Esophagus muscularis mucosa (tissue), 4 donors: ENCODE measurements around the gene C1QA. TPM values are rescaled to one million over a fixed set of nuclear protein-coding genes. Genes with fewer than 3 reads are reported as not detected.

Source experiments
- DNase-seq: peaks from one replicate; pipeline ENCODE4 v3.0.0-alpha.2; 2017; ENCODE audit errors: extremely low spot score
- H3K27ac ChIP-seq, 4 donors: fragments of 200-600 bp; sonication (generic); replicated peaks in 1 of 4; 1 replicate in 3 of 4; 2 replicates in 1 of 4; pipeline ENCODE4 v1.5.1; 2016 to 2019; ENCODE audit warnings: mild to moderate bottlenecking in 1 of 4
- H3K27me3 ChIP-seq, 4 donors: fragments of 200-600 bp; sonication (generic); one replicate each; pipeline versions ENCODE4 v1.5.1 to v1.6.0; 2016 to 2019
- H3K36me3 ChIP-seq, 4 donors: fragments of 200-600 bp; sonication (generic); one replicate each; pipeline ENCODE4 v1.5.1; 2016 to 2019
- H3K4me1 ChIP-seq, 4 donors: fragments of 200-600 bp; sonication (generic); one replicate each; pipeline ENCODE4 v1.5.1; 2016 to 2019
- H3K4me3 ChIP-seq, 4 donors: fragments of 200-600 bp; sonication (generic); 1 replicate in 2 of 4; 2 replicates in 2 of 4; pipeline ENCODE4 v1.5.1; 2016 to 2019; ENCODE audit warnings: mild to moderate bottlenecking in 4 of 4, moderate library complexity in 1 of 4
- H3K9me3 ChIP-seq, 4 donors: fragments of 200-600 bp; sonication (generic); 1 replicate in 3 of 4; 2 replicates in 1 of 4; pipeline ENCODE4 v1.5.1; 2016 to 2019
- EP300 ChIP-seq: sonication (generic); formaldehyde crosslinking; IDR thresholded peaks from one replicate; pipeline ENCODE4 v1.6.1; 2017; ENCODE audit warnings: antibody characterized with exemption
- POLR2A ChIP-seq: fragments of 450-650 bp; IDR thresholded peaks from one replicate; pipeline ENCODE4 v1.6.1; 2017; ENCODE audit warnings: antibody characterized with exemption, moderate library complexity, mild to moderate bottlenecking, low read depth
- POLR2AphosphoS5 ChIP-seq, 2 donors: sonication (generic); formaldehyde crosslinking; IDR thresholded peaks; one replicate each; pipeline ENCODE4 v1.6.1; 2017; ENCODE audit warnings: antibody characterized with exemption in 2 of 2
- WGBS: methylation state at CpG from one replicate; pipeline ENCODE4 v1.1.5; 2018; 5-methylcytosine and 5-hydroxymethylcytosine counted together
- intact Hi-C: fragments of 100-400 bp; cut with DNase I; formaldehyde crosslinking; loops from one replicate; pipeline ENCODE4 v1.15.1; 2023
- total RNA-seq, 4 donors: library from RNA; depleted of rRNA; stranded (reverse); fragments of >200 nt; gene quantifications; one replicate each; pipeline versions ENCODE4 v1.1.0 to v1.2.1, GENCODE V29; 2016
- TF ChIP-seq, protein P1 (sequence below), 3 experiments: fragments of 200-600 bp in 2 of 3; fragments of 450-650 bp in 1 of 3; sonication (generic) in 2 of 3; IDR thresholded peaks; one replicate each; pipeline ENCODE4 v1.5.1; 2017 to 2019; ENCODE audit warnings: antibody characterized with exemption in 3 of 3, mild to moderate bottlenecking in 2 of 3, moderate library complexity in 1 of 3

C1QA gene
- total RNA-seq, 4 donors from 2014 or later, result 132 to 359 (median 164) TPM

DNA sequence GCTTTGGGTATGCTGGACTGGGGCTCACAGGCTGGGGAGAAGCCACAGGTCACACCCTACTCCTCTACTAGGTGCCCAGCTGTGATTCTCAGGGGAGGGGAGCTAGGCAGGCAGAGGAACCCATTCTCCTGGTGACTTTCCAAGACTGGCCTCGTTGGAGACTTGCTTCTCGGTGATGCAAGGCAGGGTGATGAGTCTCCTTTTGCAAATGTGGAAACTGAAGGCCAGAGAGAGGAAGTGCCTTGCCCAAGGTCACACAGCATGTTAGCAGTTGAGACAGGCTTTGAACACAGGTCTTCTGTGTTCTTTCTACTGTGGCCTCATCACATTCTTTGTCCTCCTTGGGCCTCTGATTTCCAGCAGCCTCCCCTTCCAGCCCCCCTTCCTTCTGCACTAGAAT, 20.5 kb upstream of the C1QA start:
- WGBS, result 62% methylated on average over 2 of the region's 2 CpGs
- H3K27me3 ChIP-seq, result peaks cover 0 to 99% (median 0%) of the 10 kb centered on the region in 4 donors
- H3K36me3 ChIP-seq, result no peaks in the 10 kb centered on the region
- no peak for DNase-seq
- TF ChIP-seq POLR2A (no peak), EP300 (no peak), POLR2AphosphoS5 (IDR thresholded peaks at IDR 0.05) (no peak)
- TF ChIP-seq, protein P1, sequence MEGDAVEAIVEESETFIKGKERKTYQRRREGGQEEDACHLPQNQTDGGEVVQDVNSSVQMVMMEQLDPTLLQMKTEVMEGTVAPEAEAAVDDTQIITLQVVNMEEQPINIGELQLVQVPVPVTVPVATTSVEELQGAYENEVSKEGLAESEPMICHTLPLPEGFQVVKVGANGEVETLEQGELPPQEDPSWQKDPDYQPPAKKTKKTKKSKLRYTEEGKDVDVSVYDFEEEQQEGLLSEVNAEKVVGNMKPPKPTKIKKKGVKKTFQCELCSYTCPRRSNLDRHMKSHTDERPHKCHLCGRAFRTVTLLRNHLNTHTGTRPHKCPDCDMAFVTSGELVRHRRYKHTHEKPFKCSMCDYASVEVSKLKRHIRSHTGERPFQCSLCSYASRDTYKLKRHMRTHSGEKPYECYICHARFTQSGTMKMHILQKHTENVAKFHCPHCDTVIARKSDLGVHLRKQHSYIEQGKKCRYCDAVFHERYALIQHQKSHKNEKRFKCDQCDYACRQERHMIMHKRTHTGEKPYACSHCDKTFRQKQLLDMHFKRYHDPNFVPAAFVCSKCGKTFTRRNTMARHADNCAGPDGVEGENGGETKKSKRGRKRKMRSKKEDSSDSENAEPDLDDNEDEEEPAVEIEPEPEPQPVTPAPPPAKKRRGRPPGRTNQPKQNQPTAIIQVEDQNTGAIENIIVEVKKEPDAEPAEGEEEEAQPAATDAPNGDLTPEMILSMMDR (IDR thresholded peaks at IDR 0.05), result no peak
- intact Hi-C loops, result no loop called here
- H3K27ac ChIP-seq, result no peak overlapping the region
- H3K4me1 ChIP-seq, result no peaks in the 10 kb centered on the region
- H3K4me3 ChIP-seq, result no peak overlapping the region
- no peaks in the 10 kb centered on the region for H3K9me3 ChIP-seq

DNA sequence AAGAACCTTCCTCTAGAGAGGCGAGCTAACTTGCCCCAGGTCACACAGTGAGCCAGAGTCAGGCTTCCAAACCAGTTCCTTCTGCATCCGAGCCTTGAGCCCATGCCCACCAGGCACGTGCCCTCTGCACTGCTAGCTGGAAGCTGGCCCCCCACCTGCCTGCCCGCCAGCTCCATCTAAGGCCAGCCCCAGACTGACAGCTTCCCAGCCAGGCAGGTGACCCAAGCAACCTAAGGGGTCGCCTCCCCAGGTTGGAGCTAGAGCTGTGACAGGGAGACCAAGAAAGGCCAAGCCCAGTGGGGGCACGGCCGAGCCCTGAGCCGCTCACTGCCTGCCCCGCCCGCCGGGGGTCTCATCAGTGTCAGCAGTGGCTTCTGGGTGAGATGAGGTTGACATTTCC, 19.9 kb upstream of the C1QA start:
- Histone ChIP-seq H3K9me3 (no peaks in the 10 kb centered on the region), H3K4me3 (no peak overlapping the region), H3K36me3 (no peaks in the 10 kb centered on the region), H3K27me3 (peaks cover 0 to 99% (median 0%) of the 10 kb centered on the region in 4 donors), H3K27ac (no peak overlapping the region), H3K4me1 (no peaks in the 10 kb centered on the region)
- intact Hi-C loops, result no loop called here
- WGBS, result 30% methylated on average over 2 of the region's 11 CpGs
- DNase-seq, result no peak
- TF ChIP-seq POLR2AphosphoS5 (IDR thresholded peaks at IDR 0.05) (no peak), POLR2A (no peak), EP300 (no peak)
- TF ChIP-seq, protein P1 (IDR thresholded peaks at IDR 0.05), result no peak

DNA sequence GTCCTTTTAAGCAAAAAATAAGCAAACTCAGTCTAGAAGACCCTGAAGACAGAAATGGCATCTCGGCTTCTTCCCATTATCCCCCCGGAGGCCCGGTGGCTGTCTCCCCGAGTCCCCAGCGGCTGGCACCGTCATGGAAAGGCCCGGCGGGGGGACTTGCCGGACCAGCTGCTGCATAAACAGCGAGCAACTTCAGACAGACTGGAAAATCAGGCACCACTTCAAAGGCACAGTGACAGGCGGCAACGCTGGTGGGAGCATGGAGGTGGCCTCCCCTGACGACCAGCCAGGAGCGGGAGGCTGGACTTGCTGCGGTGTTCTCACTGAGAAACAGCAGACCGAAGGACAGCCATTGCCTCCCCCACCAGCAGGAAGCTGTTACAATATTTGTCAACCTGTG, 18.4 kb upstream of the C1QA start:
- Histone ChIP-seq H3K27me3 (peaks cover 0 to 98% (median 0%) of the 10 kb centered on the region in 4 donors), H3K27ac (no peak overlapping the region), H3K4me3 (no peak overlapping the region), H3K9me3 (no peaks in the 10 kb centered on the region), H3K4me1 (no peaks in the 10 kb centered on the region), H3K36me3 (no peaks in the 10 kb centered on the region)
- no peak for DNase-seq
- 28% methylated on average over 15 of the region's 16 CpGs for WGBS
- intact Hi-C loops, result no loop called here
- TF ChIP-seq POLR2AphosphoS5 (IDR thresholded peaks at IDR 0.05), result no peak
- no peak for TF ChIP-seq EP300
- TF ChIP-seq POLR2A, result no peak

DNA sequence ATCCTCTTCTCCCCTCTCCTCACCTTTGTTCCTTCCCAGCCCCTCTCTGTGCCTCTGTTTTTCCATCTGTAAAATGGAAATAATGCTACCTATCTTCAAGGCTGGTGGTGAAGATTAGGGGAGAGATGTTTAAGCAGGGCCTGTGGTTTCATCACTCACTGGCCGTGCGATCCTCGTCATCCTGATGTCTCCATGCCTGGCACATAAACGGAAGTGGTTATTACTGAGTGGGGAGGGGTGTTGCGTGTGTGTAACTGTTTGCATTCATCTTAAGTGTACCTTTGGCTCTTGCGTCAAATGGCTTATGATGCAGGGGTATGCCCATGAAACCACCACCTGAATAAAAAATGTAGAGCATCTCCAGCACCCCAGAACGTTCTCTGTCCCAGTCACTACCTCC, 17.2 kb upstream of the C1QA start:
- WGBS, result 69% methylated on average over 7 of the region's 7 CpGs
- intact Hi-C loops, result no loop called here
- Histone ChIP-seq H3K27me3 (peaks cover 0 to 98% (median 2%) of the 10 kb centered on the region in 4 donors), H3K4me1 (no peaks in the 10 kb centered on the region), H3K36me3 (no peaks in the 10 kb centered on the region), H3K4me3 (no peak overlapping the region), H3K9me3 (no peaks in the 10 kb centered on the region), H3K27ac (no peak overlapping the region)
- DNase-seq, result no peak
- TF ChIP-seq POLR2AphosphoS5 (IDR thresholded peaks at IDR 0.05), result no peak
- no peak for TF ChIP-seq POLR2A
- TF ChIP-seq EP300, result no peak
- TF ChIP-seq, protein P1 (IDR thresholded peaks at IDR 0.05), result no peak

DNA sequence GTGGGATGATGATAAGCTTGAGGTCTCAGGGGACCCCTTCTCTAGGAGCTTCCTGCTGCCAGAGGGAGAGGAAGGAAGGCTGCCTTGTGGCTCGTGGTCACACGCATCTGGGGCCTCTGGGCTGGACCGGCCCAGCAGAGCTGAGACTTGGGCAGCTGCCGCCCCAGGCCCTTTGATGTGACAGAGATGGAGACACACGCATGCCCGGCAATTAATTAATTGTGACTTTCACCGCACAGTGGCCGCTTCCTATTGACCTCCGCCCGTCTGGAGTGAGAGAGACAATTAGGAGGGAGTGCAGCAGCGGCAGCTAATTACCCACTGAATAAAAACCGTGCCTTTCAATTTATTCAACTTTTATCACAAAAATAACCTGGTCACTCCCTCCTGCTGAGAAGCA, 16.6 kb upstream of the C1QA start:
- Histone ChIP-seq H3K4me3 (no peak overlapping the region), H3K27me3 (peaks cover 0 to 98% (median 2%) of the 10 kb centered on the region in 4 donors), H3K4me1 (no peaks in the 10 kb centered on the region), H3K36me3 (no peaks in the 10 kb centered on the region), H3K27ac (no peak overlapping the region), H3K9me3 (no peaks in the 10 kb centered on the region)
- no peak for DNase-seq
- intact Hi-C loops, result no loop called here
- TF ChIP-seq EP300 (no peak), POLR2A (no peak), POLR2AphosphoS5 (IDR thresholded peaks at IDR 0.05) (no peak)
- TF ChIP-seq, protein P1 (IDR thresholded peaks at IDR 0.05), result no peak
- WGBS, result 66% methylated on average over 9 of the region's 12 CpGs
